ENCODE results near the gene SCAMP4. TPM values are rescaled to one million over a fixed set of nuclear protein-coding genes. Genes with fewer than 3 reads are reported as not detected.
A peak's percentile ranks its signal among the peaks of the same experiment; 100 is the strongest.
"Not testable (repeated sequence)": the region's sequence is repeated elsewhere in the genome, so short reads cannot be mapped to it uniquely, and the experiment has no call there.

SCAMP4 gene
- total RNA-seq, 1 donor from 2014 or later: 17.5 TPM

DNA sequence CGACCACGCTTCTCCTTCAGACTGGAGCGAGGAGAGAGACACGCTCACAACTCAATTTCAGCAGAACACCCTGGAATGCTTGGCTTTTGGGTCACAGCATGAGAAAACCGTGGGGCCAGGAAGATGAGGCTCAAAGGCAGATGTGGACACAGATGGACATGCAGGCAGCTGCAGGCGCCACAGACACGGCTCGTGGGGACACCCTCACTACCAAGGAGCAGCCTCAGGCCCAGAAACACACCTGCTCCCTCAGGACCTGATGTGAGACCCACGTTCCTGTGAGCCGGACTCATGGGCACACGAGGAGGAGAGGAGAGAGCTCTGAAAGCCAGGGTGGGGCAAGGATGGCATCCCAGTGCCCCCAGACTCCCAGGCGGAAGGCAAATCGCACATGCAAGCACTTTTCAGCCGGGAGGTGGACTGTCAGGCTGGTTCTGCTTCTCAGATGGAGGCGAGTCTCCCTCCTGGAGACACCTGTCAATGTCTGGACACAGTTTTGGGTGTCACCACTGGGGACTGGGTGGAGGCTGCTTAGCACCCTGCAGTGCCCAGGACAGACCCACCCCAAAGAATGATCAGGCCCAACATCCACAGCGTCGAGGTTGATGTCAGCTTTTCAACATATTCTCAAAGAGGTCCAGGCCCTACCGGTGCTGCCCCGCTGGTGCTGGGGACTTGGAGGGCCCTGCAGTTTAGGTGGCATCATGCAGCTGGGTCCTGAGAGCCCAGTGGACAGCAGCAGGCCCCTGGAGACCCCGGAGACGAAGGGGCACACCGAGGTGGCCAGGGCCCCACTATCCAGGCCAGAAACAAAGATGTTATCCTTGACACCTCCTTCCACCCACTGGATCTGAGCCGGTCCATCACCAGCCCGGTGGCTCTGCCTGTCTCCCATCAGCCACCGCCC is 22.2 kb upstream of the SCAMP4 start:
- DNase-seq: no peak

DNA sequence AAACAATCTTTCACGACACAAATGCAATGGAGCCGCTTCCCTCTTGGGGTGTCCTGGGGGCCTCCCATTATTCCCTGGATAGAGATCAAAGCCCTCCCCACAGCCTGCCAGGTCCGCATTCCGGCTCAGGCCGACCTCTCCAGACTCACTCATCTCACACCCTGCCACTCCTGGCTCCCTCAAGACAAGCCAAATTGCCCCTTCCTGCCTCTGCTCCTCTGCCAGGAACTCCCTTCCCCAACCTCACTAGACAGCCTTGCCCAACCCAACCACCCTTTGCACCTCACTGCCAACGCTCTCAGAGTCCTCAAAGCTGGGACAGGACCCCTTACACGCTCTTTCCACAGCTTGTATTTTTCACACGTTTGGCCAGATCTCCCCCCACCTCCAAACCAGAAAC is 21.4 kb upstream of the SCAMP4 start:
- DNase-seq: no peak

DNA sequence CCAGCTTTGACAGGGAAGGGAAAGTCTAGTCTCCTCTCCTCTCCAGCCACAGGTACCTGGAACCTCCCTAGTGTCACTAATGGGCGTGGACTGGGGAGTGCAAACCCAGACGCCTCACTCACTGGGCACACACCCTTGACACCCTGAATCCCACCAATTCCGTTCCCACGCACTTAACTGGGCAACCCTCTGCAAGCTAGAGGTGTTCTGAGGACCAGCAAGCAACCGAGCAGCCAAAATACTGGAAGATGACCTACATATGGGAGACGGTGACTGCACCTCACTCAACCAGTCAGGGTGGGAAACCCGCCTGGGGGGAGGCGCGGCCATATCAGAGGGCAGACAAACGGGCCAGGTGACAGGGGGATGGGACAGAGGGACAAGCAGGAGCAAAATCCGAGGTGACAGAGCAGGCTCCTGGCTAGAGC is 20.9 kb upstream of the SCAMP4 start:
- no peak for DNase-seq

DNA sequence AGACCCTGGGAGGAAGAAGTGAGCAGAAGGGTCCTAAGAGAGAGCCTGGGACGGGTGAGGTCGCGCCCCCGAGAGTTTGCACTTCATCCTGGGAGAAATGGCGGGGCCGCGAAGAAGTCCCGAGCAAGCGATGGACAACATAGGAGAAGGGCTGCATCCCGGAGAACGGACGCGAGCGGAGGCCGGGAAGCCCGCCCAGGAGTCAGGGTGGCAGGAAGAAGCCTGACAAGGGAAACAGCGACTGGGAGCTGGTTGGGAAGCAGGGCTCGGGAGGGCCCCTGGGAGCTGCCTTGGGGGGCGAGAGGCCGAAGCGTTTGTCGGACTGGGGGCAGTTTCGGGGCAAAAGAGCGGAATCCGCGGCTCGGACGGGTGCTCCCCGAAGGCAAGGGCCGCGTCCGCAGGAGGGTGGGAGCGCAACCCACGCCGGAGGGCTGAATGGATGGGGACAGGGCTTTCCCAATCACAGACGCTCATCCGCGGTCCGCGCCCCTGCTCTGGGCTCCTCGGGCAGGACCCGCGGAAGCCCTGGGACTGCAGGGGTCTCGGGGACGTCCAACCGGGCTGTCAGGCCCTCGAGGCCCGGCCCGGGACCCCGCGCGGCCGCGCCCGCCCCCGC is 20.4 kb upstream of the SCAMP4 start:
- no peak for DNase-seq

DNA sequence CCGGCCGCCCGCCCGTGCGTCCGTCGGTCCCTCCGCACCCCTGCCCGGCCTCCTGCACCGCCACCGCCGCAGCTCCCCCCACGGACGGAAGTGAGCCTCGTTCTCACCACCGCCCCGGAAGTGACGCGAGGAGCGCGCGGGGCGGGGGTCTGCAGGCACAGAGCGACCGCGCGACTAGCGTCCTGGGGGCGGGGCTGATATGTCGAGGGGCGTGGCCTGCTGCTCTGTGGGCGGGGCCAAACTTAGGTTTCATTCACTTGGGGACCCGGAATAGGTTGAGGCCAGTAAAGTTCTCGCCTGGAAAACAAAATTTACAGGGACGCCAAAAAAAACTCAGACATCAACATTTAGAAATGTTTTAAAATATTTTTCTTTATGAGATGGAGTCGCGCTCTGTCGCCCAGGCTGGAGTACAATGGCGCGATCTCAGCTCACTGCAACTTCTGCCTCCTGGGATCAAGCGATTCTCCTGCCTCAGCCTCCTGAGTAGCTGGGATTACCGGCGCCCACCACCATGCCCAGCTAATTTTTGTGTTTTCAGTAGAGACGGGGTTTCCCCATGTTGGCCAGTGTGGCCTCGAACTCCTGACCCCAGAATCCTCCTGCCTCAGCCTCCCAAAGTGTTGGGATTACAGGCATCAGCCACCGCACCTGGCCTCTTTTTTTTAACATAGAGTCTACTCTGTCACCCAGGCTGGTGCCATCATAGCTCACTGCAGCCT is 19.6 kb upstream of the SCAMP4 start, which contains the start of gene ABHD17A:
ABHD17A (minus strand) TSS at position 99 of the 722 bp plus-strand sequence. CDS start 3,930 bp downstream, outside the sequence.
- peak; percentile 91 for DNase-seq

DNA sequence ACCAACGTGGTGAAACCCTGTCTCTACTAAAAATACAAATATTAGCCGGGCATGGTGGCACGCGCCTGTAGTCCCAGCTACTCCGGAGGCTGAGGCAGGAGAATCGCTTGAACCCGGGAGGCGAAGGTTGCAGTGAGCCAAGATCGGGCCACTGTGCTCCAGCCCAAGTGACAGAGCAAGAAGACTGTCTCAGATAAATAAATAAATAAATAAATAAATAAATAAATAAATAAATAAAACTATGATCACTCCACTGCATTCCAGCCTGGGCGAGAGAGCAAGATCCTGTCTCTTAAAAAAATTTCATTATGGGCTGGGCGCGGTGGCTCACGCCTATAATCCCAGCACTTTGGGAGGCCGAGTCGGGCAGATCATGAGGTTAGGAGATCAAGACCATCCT is 18.8 kb upstream of the SCAMP4 start:
- DNase-seq: not testable (repeated sequence)

GRCh38 chr19:1888385-1888784 is 16.8 kb upstream of the SCAMP4 start:
- no peak for DNase-seq

- DNase-seq: no peak
These were observed 15.3 kb upstream of the SCAMP4 start for GRCh38 chr19:1889907-1890306.

- no peak for DNase-seq
These were observed 11.4 kb upstream of the SCAMP4 start for GRCh38 chr19:1893791-1894190.

DNA sequence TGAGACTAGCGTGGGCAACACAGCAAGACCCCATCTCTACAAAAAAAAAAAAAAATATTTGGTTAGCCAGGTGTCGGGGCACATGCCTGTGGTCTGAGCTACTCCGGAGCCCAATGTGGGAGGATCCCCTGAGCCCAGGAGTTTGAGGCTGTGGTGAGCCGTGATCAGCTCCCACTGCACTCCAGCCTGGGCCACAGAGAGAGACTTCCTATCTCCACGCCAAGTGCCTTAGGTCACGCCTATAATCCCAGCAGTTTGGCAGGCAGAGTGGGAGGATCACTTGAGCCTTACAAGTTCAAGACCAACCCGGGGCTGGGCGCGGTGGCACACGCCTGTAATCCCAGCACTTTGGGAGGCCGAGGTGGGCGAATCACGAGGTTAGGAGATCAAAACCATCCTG is 8.7 kb upstream of the SCAMP4 start:
- no peak for DNase-seq

GRCh38 chr19:1901940-1902404 is 3.2 kb upstream of the SCAMP4 start:
- DNase-seq: no peak

- DNase-seq: no peak
These were observed 2.3 kb upstream of the SCAMP4 start for GRCh38 chr19:1902923-1903322.

GRCh38 chr19:1904860-1905109 is 414 bp upstream of the SCAMP4 start:
- no peak for DNase-seq

DNA sequence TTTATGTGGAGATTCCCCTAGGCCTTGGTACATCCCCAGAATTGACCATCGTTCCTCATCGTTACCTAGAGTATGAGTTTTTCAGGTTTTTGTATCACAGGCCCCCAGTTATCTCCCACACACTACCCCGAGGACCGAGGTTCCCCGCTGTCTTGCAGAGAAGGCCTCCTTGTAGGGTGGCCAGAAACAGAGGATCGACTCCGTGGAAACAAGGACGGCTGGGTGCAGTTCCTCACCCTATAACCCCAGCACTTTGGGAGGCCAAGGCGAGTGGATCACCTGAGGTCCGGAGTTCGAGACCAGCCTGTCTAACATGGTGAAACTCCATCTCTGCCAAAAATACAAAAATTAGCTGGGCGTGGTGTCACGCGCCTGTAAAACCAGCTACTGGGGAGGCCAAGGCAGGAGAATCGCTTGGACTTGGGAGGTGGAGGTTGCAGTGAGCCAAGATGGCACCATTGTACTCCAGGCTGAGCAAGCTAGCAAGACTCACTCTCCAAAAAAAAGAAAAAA is 720 bp downstream of the SCAMP4 start:
- no peak for DNase-seq

- no peak for DNase-seq
These were observed 1.9 kb downstream of the SCAMP4 start for GRCh38 chr19:1906985-1907562.

DNA sequence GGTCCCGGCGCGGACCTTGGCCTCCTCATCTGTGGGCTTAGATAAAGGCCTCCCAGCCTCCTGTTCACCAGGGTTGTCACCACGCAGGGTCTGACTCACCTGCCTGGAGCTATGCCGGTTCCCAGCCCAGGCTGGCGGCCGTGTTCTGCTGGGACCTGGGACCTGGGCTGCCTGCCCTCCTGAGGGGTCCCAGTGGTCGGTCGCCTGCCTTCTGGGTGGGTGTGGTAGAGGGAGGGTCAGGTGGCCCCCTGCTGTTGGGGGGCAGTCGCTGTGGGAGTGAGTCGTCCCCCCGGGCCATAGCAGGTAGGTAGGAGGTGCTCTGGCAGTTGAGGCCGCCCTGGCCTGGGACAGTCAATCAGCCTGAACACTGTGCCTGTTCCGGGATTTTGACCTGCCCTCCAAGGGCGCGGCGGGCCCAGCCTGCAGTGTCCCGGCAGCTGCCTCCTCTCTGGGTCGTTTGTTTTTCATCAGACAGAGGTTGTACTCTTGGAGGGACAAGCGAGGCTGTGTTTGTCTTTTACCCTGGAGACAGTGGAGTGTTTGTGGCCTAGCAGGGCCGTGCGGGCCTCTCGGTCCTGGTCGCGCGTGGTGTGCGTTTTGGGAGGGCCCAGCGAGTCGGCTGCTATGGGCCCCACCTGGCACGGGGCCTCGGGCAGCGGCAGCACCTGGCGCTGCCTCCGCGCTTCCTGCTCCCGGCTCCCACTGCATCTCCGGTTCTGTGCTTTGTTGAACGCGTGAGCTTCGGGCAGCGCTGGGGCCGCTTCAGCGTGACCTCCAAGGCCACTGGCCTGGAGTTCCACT is 2.6 kb downstream of the SCAMP4 start:
- no peak for DNase-seq

DNA sequence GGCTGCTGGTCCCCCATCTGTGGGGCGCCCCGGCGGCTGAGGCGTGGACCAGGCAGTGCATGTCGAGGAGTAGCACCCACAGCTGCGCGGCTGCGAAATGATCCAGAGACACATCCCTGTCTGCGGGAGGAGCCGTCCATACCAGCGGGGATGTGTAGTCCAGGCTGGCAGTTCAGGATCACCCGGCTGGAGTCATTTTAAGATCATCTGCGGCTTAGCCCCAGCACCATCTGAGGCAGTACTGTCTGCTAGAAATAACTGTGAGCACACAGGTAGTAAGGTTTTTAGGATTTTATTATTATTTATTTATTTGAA is 3.1 kb downstream of the SCAMP4 start:
- no peak for DNase-seq

- no peak for DNase-seq
These were observed 4.5 kb downstream of the SCAMP4 start for GRCh38 chr19:1909761-1910080.

DNA sequence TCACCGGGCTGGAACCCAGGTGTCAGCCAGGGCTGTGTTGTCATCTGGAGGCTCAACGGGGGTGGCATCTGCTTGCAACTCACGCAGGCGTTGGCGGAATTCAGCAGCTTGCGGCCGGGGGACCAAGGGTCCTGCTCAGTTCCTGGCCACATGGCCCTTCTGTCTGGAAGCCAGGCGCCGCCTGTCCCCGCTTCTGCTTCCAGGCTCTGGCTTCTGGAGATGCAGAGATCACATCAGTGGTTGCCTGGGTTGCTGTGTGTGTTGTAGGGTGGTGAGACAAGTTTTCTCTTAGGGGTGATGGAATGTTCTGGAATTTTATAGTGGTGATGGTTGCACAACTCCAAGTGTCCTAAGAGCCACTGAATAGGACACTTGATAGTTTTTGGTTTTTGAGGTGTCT is 5.0 kb downstream of the SCAMP4 start:
- no peak for DNase-seq

- no peak for DNase-seq
These were observed 5.9 kb downstream of the SCAMP4 start for GRCh38 chr19:1911098-1911497.

GRCh38 chr19:1911995-1912394 is 6.8 kb downstream of the SCAMP4 start:
- DNase-seq: no peak
